Transverse colon (tissue), 4 donors: ENCODE measurements around the gene SPATA24. TPM values are rescaled to one million over a fixed set of nuclear protein-coding genes. Genes with fewer than 3 reads are reported as not detected.

Experiments used
- DNase-seq: peaks from one replicate; pipeline ENCODE4 v3.0.0-alpha.2; 2019
- H3K27ac ChIP-seq, 4 donors: fragments of 200-600 bp; sonication (generic); 2 replicates each; pipeline ENCODE4 v1.5.1; 2016 to 2018; ENCODE audit warnings: inconsistent platforms in 4 of 4
- H3K27me3 ChIP-seq: fragments of 200-600 bp; sonication (generic); 2 replicates; pipeline ENCODE4 v1.5.1; 2017; ENCODE audit warnings: inconsistent platforms
- H3K36me3 ChIP-seq, 4 donors: fragments of 200-600 bp; sonication (generic); 2 replicates each; pipeline ENCODE4 v1.5.1; 2017 to 2019; ENCODE audit warnings: inconsistent platforms in 4 of 4
- H3K4me1 ChIP-seq, 4 donors: fragments of 200-600 bp; sonication (generic); 2 replicates each; pipeline ENCODE4 v1.5.1; 2017 to 2020; ENCODE audit warnings: inconsistent platforms in 4 of 4
- H3K4me3 ChIP-seq, 4 donors: fragments of 200-600 bp; sonication (generic); 1 replicate in 1 of 4; 2 replicates in 3 of 4; pipeline versions ENCODE4 v1.5.1 to v1.6.1; 2017 to 2019; ENCODE audit warnings: inconsistent platforms in 4 of 4
- H3K9me3 ChIP-seq, 2 donors: fragments of 200-600 bp; sonication (generic); 2 replicates each; pipeline ENCODE4 v1.5.1; 2017 to 2019; ENCODE audit warnings: inconsistent platforms in 2 of 2
- CTCF ChIP-seq, 5 experiments: fragments of 200-600 bp in 3 of 5; fragments of 450-650 bp in 2 of 5; sonication (generic) in 3 of 5; IDR thresholded peaks; 1 replicate in 2 of 5; 2 replicates in 3 of 5; pipeline ENCODE4 v1.5.1; 2016 to 2017; ENCODE audit warnings: antibody characterized with exemption in 5 of 5, inconsistent platforms in 3 of 5, mild to moderate bottlenecking in 2 of 5, moderate library complexity in 1 of 5
- EP300 ChIP-seq: sonication (generic); formaldehyde crosslinking; IDR thresholded peaks from one replicate; pipeline ENCODE4 v1.6.1; 2017; ENCODE audit warnings: antibody characterized with exemption, low read depth
- POLR2A ChIP-seq: fragments of 450-650 bp; IDR thresholded peaks from one replicate; pipeline ENCODE4 v1.6.1; 2016; ENCODE audit warnings: antibody characterized with exemption, mild to moderate bottlenecking, moderate library complexity
- POLR2AphosphoS5 ChIP-seq, 3 donors: sonication (generic); formaldehyde crosslinking; IDR thresholded peaks; one replicate each; pipeline ENCODE4 v1.6.1; 2016; ENCODE audit warnings: antibody characterized with exemption in 3 of 3
- WGBS, 2 donors: methylation state at CpG; one replicate each; pipeline ENCODE4 v1.1.5; 2018; ENCODE audit warnings: low coverage in 1 of 2; 5-methylcytosine and 5-hydroxymethylcytosine counted together
- in situ Hi-C, 4 donors: fragments of 200-750 bp; cut with MboI; loops; one replicate each; pipeline versions ENCODE4 v1.15.0 to v1.15.1; 2017; ENCODE audit warnings: low sequenced_read_pairs in 3 of 4, low pct_ligation_motif_present in 1 of 4, low pct_unique_long_range_greater_than_20kb in 1 of 4
- intact Hi-C: fragments of 100-400 bp; cut with DNase I; formaldehyde crosslinking; loops from one replicate; pipeline ENCODE4 v1.15.1; 2023; ENCODE audit warnings: low total_unique reads
- total RNA-seq, 4 donors: library from RNA; depleted of rRNA; stranded (reverse); fragments of >200 nt; gene quantifications; one replicate each; pipeline ENCODE4 v1.1.0, GENCODE V29; 2016

Gene SPATA24
- total RNA-seq, 4 donors from 2014 or later: 3.0 TPM; not detected in 2

GRCh38 chr5:139396691-139397090 is 7.2 kb downstream of the SPATA24 start:
- Histone ChIP-seq H3K4me1 (peaks cover 0 to 35% (median 29%) of the 10 kb centered on the region in 4 donors), H3K27me3 (peaks cover 21% of the 10 kb centered on the region), H3K9me3 (no peaks in the 10 kb centered on the region), H3K36me3 (no peaks in the 10 kb centered on the region), H3K4me3 (no peak overlapping the region), H3K27ac (no peak overlapping the region)
- in situ Hi-C loops: no loop called here
- intact Hi-C loops: no loop called here
- WGBS, 2 donors: 80 to 95% methylated on average over 1 to 8 of the region's 8 CpGs
- no peak for DNase-seq
- no peak for TF ChIP-seq POLR2AphosphoS5 (IDR thresholded peaks at IDR 0.05)
- no peak for TF ChIP-seq EP300
- no peak for TF ChIP-seq POLR2A
- TF ChIP-seq CTCF (IDR thresholded peaks at IDR 0.05): no peak

GRCh38 chr5:139395844-139396640 is 7.8 kb downstream of the SPATA24 start:
- Histone ChIP-seq H3K36me3 (no peaks in the 10 kb centered on the region), H3K4me3 (no peak overlapping the region), H3K27ac (no peak overlapping the region), H3K4me1 (peaks cover 0 to 41% (median 36%) of the 10 kb centered on the region in 4 donors), H3K27me3 (peaks cover 21% of the 10 kb centered on the region), H3K9me3 (no peaks in the 10 kb centered on the region)
- in situ Hi-C loops: no loop called here
- no peak for DNase-seq
- WGBS, 2 donors: 73 to 79% methylated on average over 3 to 8 of the region's 8 CpGs
- intact Hi-C loops: no loop called here
- TF ChIP-seq POLR2A (no peak), EP300 (no peak), POLR2AphosphoS5 (IDR thresholded peaks at IDR 0.05) (no peak), CTCF (IDR thresholded peaks at IDR 0.05) (no peak)

GRCh38 chr5:139394654-139395566 is 9.0 kb downstream of the SPATA24 start, which contains the start of gene PROB1:
TSS of gene PROB1 (minus strand) at chr5:139395104. CDS start at chr5:139395081, 23 bp downstream.
- peak within 1 kb of the TSS in 3 of 4 donors; percentile 0 to 37 (median 8) for H3K27ac ChIP-seq
- intact Hi-C loops (no loop called here), in situ Hi-C loops (no loop called here)
- peaks cover 0 to 44% (median 37%) of the 10 kb centered on the region in 4 donors for H3K4me1 ChIP-seq
- peak within 1 kb of the TSS; percentile 4 to 61 (median 36) for H3K4me3 ChIP-seq
- WGBS, 2 donors: 62% methylated on average over 41 of the region's 76 CpGs; no CpG with 5 or more reads in 1 of the 2 donors
- H3K9me3 ChIP-seq: no peaks in the 10 kb centered on the region
- no peak for DNase-seq
- TF ChIP-seq POLR2A: no peak
- TF ChIP-seq EP300: no peak
- no peak for TF ChIP-seq CTCF (IDR thresholded peaks at IDR 0.05)
- TF ChIP-seq POLR2AphosphoS5 (IDR thresholded peaks at IDR 0.05): no peak
- H3K36me3 ChIP-seq: no peaks in the 10 kb centered on the region
- H3K27me3 ChIP-seq: peaks cover 21% of the 10 kb centered on the region

GRCh38 chr5:139394123-139394653 is 9.7 kb downstream of the SPATA24 start:
- Histone ChIP-seq H3K9me3 (no peaks in the 10 kb centered on the region), H3K4me3 (peak overlapping the region; percentile 4 to 61 (median 36)), H3K4me1 (peaks cover 0 to 46% (median 37%) of the 10 kb centered on the region in 4 donors), H3K27ac (peak overlapping the region in 2 of 4 donors; percentile 0 to 8), H3K36me3 (no peaks in the 10 kb centered on the region), H3K27me3 (peaks cover 21% of the 10 kb centered on the region)
- TF ChIP-seq CTCF (IDR thresholded peaks at IDR 0.05): peak in 3 of 5 experiments; percentile 30 to 53 (median 36)
- TF ChIP-seq POLR2A: no peak
- peak; percentile 71 for DNase-seq
- WGBS, 2 donors: 20% methylated on average over 30 of the region's 62 CpGs; no CpG with 5 or more reads in 1 of the 2 donors
- intact Hi-C loops (no loop called here), in situ Hi-C loops (no loop called here)
